Measurements from ENCODE around the gene WEE2.

Gene WEE2

GRCh38 chr7:141673346-141673745, 34.8 kb upstream of the WEE2 start:
- no peaks in the 10 kb centered on the region for H4K20me1 ChIP-seq
- H3K27me3 ChIP-seq = no peaks in the 10 kb centered on the region
- peaks cover 20% of the 10 kb centered on the region for H3K36me3 ChIP-seq
- no peak overlapping the region for H3K27ac ChIP-seq
- peaks cover 9% of the 10 kb centered on the region; the same call in 1 of the 2 replicates for H3K4me1 ChIP-seq
- no peak overlapping the region for H3K9ac ChIP-seq
- no peak overlapping the region for H3K4me3 ChIP-seq
- no peak overlapping the region for H3K4me2 ChIP-seq
- H3K9me3 ChIP-seq = peaks cover 11% of the 10 kb centered on the region; the same call in 1 of the 2 replicates
- no peak for TF ChIP-seq Cebpa-rat (IDR thresholded peaks at IDR 0.05)

- Histone ChIP-seq H3K4me3 (no peak overlapping the region), H3K4me2 (no peak overlapping the region), H3K9ac (no peak overlapping the region), H3K27me3 (no peaks in the 10 kb centered on the region), H3K27ac (no peak overlapping the region), H3K36me3 (peaks cover 16% of the 10 kb centered on the region), H3K9me3 (peaks cover 11% of the 10 kb centered on the region; the same call in 1 of the 2 replicates), H4K20me1 (no peaks in the 10 kb centered on the region), H3K4me1 (peaks cover 9% of the 10 kb centered on the region; the same call in 1 of the 2 replicates)
- TF ChIP-seq Cebpa-rat (IDR thresholded peaks at IDR 0.05) = no peak
Observed at GRCh38 chr7:141674171-141674671, 33.9 kb upstream of the WEE2 start.

GRCh38 chr7:141674702-141675101, 33.5 kb upstream of the WEE2 start:
- Histone ChIP-seq H3K4me2 (no peak overlapping the region), H3K4me1 (peaks cover 9% of the 10 kb centered on the region; the same call in 1 of the 2 replicates), H3K4me3 (no peak overlapping the region), H3K9ac (no peak overlapping the region), H3K27ac (no peak overlapping the region), H3K9me3 (peaks cover 11% of the 10 kb centered on the region; the same call in 1 of the 2 replicates), H4K20me1 (no peaks in the 10 kb centered on the region), H3K27me3 (no peaks in the 10 kb centered on the region), H3K36me3 (peaks cover 16% of the 10 kb centered on the region)
- no peak for TF ChIP-seq Cebpa-rat (IDR thresholded peaks at IDR 0.05)

- no peaks in the 10 kb centered on the region for H3K27me3 ChIP-seq
- H3K4me1 ChIP-seq = peaks cover 9% of the 10 kb centered on the region; the same call in 1 of the 2 replicates
- no peak overlapping the region for H3K27ac ChIP-seq
- H3K4me2 ChIP-seq = peak overlapping the region; percentile 5
- H3K9me3 ChIP-seq = peaks cover 11% of the 10 kb centered on the region; the same call in 1 of the 2 replicates
- no peak overlapping the region for H3K4me3 ChIP-seq
- TF ChIP-seq Cebpa-rat (IDR thresholded peaks at IDR 0.05) = no peak
- H3K36me3 ChIP-seq = peaks cover 22% of the 10 kb centered on the region
- no peaks in the 10 kb centered on the region; the same call in 1 of the 2 replicates for H4K20me1 ChIP-seq
- H3K9ac ChIP-seq = no peak overlapping the region
Observed at GRCh38 chr7:141675436-141676215, 32.5 kb upstream of the WEE2 start.

GRCh38 chr7:141676618-141677017, 31.5 kb upstream of the WEE2 start:
- no peak overlapping the region for H3K4me2 ChIP-seq
- no peak for TF ChIP-seq Cebpa-rat (IDR thresholded peaks at IDR 0.05)
- H3K9me3 ChIP-seq = peaks cover 11% of the 10 kb centered on the region; the same call in 1 of the 2 replicates
- H3K27me3 ChIP-seq = no peaks in the 10 kb centered on the region
- no peak overlapping the region for H3K4me3 ChIP-seq
- H3K27ac ChIP-seq = no peak overlapping the region
- no peaks in the 10 kb centered on the region; the same call in 1 of the 2 replicates for H4K20me1 ChIP-seq
- peaks cover 9% of the 10 kb centered on the region; the same call in 1 of the 2 replicates for H3K4me1 ChIP-seq
- no peak overlapping the region for H3K9ac ChIP-seq
- H3K36me3 ChIP-seq = peaks cover 23% of the 10 kb centered on the region

GRCh38 chr7:141679014-141679413, 29.1 kb upstream of the WEE2 start:
- Histone ChIP-seq H4K20me1 (no peaks in the 10 kb centered on the region; the same call in 1 of the 2 replicates), H3K4me1 (peaks cover 9% of the 10 kb centered on the region; the same call in 1 of the 2 replicates), H3K27ac (no peak overlapping the region), H3K9ac (no peak overlapping the region), H3K4me3 (no peak overlapping the region), H3K36me3 (peaks cover 29% of the 10 kb centered on the region), H3K9me3 (no peaks in the 10 kb centered on the region), H3K4me2 (no peak overlapping the region), H3K27me3 (no peaks in the 10 kb centered on the region)
- TF ChIP-seq Cebpa-rat (IDR thresholded peaks at IDR 0.05) = no peak

- H3K36me3 ChIP-seq = peaks cover 42% of the 10 kb centered on the region
- H3K27ac ChIP-seq = no peak overlapping the region
- no peaks in the 10 kb centered on the region; the same call in 1 of the 2 replicates for H4K20me1 ChIP-seq
- H3K4me1 ChIP-seq = peaks cover 9% of the 10 kb centered on the region
- H3K9me3 ChIP-seq = no peaks in the 10 kb centered on the region
- H3K4me2 ChIP-seq = no peak overlapping the region
- no peaks in the 10 kb centered on the region for H3K27me3 ChIP-seq
- H3K9ac ChIP-seq = no peak overlapping the region
- no peak for TF ChIP-seq Cebpa-rat (IDR thresholded peaks at IDR 0.05)
- H3K4me3 ChIP-seq = no peak overlapping the region
Observed at GRCh38 chr7:141685285-141686023, 22.7 kb upstream of the WEE2 start.

GRCh38 chr7:141686074-141686473, 22.1 kb upstream of the WEE2 start:
- Histone ChIP-seq H3K4me2 (no peak overlapping the region), H3K27me3 (no peaks in the 10 kb centered on the region), H4K20me1 (peaks cover 3% of the 10 kb centered on the region), H3K4me3 (no peak overlapping the region), H3K36me3 (peaks cover 36% of the 10 kb centered on the region), H3K4me1 (peaks cover 9% of the 10 kb centered on the region), H3K9me3 (no peaks in the 10 kb centered on the region), H3K27ac (no peak overlapping the region), H3K9ac (no peak overlapping the region)
- TF ChIP-seq Cebpa-rat (IDR thresholded peaks at IDR 0.05) = no peak

- H3K9me3 ChIP-seq = no peaks in the 10 kb centered on the region
- peaks cover 9% of the 10 kb centered on the region for H3K4me1 ChIP-seq
- no peak overlapping the region for H3K9ac ChIP-seq
- no peak overlapping the region for H3K4me2 ChIP-seq
- no peak overlapping the region for H3K4me3 ChIP-seq
- peaks cover 32% of the 10 kb centered on the region for H3K36me3 ChIP-seq
- peaks cover 9% of the 10 kb centered on the region for H4K20me1 ChIP-seq
- no peak overlapping the region for H3K27ac ChIP-seq
- H3K27me3 ChIP-seq = no peaks in the 10 kb centered on the region
- no peak for TF ChIP-seq Cebpa-rat (IDR thresholded peaks at IDR 0.05)
Observed at GRCh38 chr7:141686670-141687069, 21.5 kb upstream of the WEE2 start.
